Stomach (tissue), 4 donors: ENCODE results near the gene SYT6.

Experiments
- EP300 ChIP-seq: sonication (generic); formaldehyde crosslinking; IDR thresholded peaks from one replicate; pipeline ENCODE4 v1.6.1; 2017; ENCODE audit warnings: antibody characterized with exemption
- POLR2AphosphoS5 ChIP-seq, 3 donors: sonication (generic); formaldehyde crosslinking; IDR thresholded peaks; one replicate each; pipeline ENCODE4 v1.6.1; 2016; ENCODE audit warnings: antibody characterized with exemption in 3 of 3
- TF ChIP-seq, protein P1 (sequence below), 7 experiments: fragments of 450-650 bp in 4 of 7; fragments of 200-600 bp in 3 of 7; sonication (generic) in 3 of 7; IDR thresholded peaks; one replicate each; pipeline ENCODE4 v1.5.1; 2016 to 2019; ENCODE audit warnings: antibody characterized with exemption in 7 of 7, control low read depth in 2 of 7, mild to moderate bottlenecking in 1 of 7

DNA sequence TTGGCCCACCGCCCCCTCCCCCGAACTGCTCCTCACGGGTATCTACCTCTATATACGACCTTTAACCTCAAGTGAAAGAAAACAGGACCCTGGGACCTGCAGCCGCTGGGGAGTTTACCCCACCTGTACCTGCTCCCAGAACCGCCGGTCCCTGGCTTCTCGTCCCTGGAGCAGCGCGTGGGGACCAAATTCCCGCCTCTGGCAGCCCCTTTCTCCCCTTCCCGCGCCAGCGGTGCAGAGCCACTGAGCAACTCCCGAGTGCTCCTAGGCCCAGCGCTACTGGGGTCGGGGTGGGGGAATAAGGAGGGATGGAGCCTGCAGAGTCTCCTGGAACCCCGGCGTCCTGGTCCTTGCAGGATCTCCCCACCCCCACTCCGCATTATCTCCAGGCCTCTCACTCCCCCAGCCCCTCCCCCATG is 1.6 kb downstream of the SYT6 start:
- TF ChIP-seq, protein P1, sequence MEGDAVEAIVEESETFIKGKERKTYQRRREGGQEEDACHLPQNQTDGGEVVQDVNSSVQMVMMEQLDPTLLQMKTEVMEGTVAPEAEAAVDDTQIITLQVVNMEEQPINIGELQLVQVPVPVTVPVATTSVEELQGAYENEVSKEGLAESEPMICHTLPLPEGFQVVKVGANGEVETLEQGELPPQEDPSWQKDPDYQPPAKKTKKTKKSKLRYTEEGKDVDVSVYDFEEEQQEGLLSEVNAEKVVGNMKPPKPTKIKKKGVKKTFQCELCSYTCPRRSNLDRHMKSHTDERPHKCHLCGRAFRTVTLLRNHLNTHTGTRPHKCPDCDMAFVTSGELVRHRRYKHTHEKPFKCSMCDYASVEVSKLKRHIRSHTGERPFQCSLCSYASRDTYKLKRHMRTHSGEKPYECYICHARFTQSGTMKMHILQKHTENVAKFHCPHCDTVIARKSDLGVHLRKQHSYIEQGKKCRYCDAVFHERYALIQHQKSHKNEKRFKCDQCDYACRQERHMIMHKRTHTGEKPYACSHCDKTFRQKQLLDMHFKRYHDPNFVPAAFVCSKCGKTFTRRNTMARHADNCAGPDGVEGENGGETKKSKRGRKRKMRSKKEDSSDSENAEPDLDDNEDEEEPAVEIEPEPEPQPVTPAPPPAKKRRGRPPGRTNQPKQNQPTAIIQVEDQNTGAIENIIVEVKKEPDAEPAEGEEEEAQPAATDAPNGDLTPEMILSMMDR (IDR thresholded peaks at IDR 0.05) = no peak
- no peak for TF ChIP-seq EP300
- TF ChIP-seq POLR2AphosphoS5 (IDR thresholded peaks at IDR 0.05) = no peak
